Stimulated activated CD8-positive, alpha-beta memory T cell treated with anti-CD3 and anti-CD28 coated beads, Interleukin-2, amount 100 ng/mL, for 1 hour (primary cell): ENCODE data around the gene EFCAB11.

Experiments
- DNase-seq, 2 donors: peaks; one replicate each; pipeline ENCODE4 v3.0.0-alpha.2; 2020; ENCODE audit warnings: low read depth in 2 of 2

The EFCAB11 gene

GRCh38 chr14:89957376-89957775, 2.8 kb upstream of the EFCAB11 start:
- DNase-seq = no peak

- no peak for DNase-seq
Measured at GRCh38 chr14:89956661-89957009, 2.1 kb upstream of the EFCAB11 start.

GRCh38 chr14:89955745-89956660, 1.5 kb upstream of the EFCAB11 start, which contains the start of gene TDP1:
Gene TDP1, plus strand, starts transcription at chr14:89955927. Its CDS starts 7,188 bp downstream, at chr14:89963115.
- DNase-seq = peak; percentile 95 to 96

GRCh38 chr14:89955022-89955744, 653 bp upstream of the EFCAB11 start:
- DNase-seq = no peak

- no peak for DNase-seq
Measured at GRCh38 chr14:89953602-89954001, 928 bp downstream of the EFCAB11 start.

- DNase-seq = no peak
Measured at GRCh38 chr14:89952576-89952975, 2.0 kb downstream of the EFCAB11 start.

GRCh38 chr14:89947344-89947743, 7.2 kb downstream of the EFCAB11 start:
- DNase-seq = no peak

- no peak for DNase-seq
Measured at GRCh38 chr14:89941830-89942377, 12.6 kb downstream of the EFCAB11 start.

- DNase-seq = no peak
Measured at GRCh38 chr14:89936654-89937185, 17.8 kb downstream of the EFCAB11 start.

GRCh38 chr14:89933002-89933401, 21.5 kb downstream of the EFCAB11 start:
- no peak for DNase-seq

GRCh38 chr14:89927186-89927865, 27.2 kb downstream of the EFCAB11 start:
- no peak for DNase-seq

GRCh38 chr14:89926694-89927093, 27.8 kb downstream of the EFCAB11 start:
- no peak for DNase-seq

- no peak for DNase-seq
Measured at GRCh38 chr14:89924268-89924667, 30.3 kb downstream of the EFCAB11 start.

- DNase-seq = no peak
Measured at GRCh38 chr14:89922031-89922907, 32.3 kb downstream of the EFCAB11 start.

- DNase-seq = no peak
Measured at GRCh38 chr14:89921346-89921745, 33.2 kb downstream of the EFCAB11 start.

- DNase-seq = no peak
Measured at GRCh38 chr14:89920056-89920455, 34.5 kb downstream of the EFCAB11 start.

- no peak for DNase-seq
Measured at GRCh38 chr14:89918721-89919120, 35.8 kb downstream of the EFCAB11 start.

- peak; percentile 8 to 33 for DNase-seq
Measured at GRCh38 chr14:89915114-89915878, 39.2 kb downstream of the EFCAB11 start.

GRCh38 chr14:89912667-89913211, 41.8 kb downstream of the EFCAB11 start:
- no peak for DNase-seq

- DNase-seq = no peak
Measured at GRCh38 chr14:89912221-89912620, 42.3 kb downstream of the EFCAB11 start.
